A204.1 (cell line): ENCODE measurements around the gene LDLRAD4.

ENCODE experiments used
- FAIRE-seq: peaks from 2 replicates; lab custom pipeline; 2012; peaks lifted over from hg19 to GRCh38; lab: Jason Lieb, UNC

The LDLRAD4 gene

GRCh38 chr18:13309031-13309747, 90.6 kb downstream of the LDLRAD4 start:
- no peak for FAIRE-seq

- no peak for FAIRE-seq
Observed at GRCh38 chr18:13309748-13310670, 91.4 kb downstream of the LDLRAD4 start.

DNA sequence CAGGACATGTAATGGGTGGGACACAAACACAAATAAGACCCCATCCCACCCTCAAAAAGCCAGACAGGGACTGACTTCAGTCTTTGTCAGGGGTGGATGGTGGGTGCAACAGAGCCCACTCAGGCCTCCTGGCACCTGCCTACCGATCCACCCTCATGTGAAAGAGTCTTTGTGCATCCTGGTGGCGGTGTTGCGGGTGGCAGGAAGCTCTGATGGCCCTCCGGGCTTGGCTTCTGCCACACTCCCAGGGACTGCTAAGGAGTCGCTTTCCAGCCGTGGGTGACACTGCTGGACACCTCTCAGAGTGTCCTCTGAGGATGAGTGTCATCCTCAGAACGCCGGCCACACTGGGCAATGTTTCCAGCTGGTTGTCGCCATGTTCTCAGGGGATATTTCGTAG, 92.6 kb downstream of the LDLRAD4 start:
- FAIRE-seq = no peak

- no peak for FAIRE-seq
Observed at GRCh38 chr18:13312515-13312914, 94.0 kb downstream of the LDLRAD4 start.

DNA sequence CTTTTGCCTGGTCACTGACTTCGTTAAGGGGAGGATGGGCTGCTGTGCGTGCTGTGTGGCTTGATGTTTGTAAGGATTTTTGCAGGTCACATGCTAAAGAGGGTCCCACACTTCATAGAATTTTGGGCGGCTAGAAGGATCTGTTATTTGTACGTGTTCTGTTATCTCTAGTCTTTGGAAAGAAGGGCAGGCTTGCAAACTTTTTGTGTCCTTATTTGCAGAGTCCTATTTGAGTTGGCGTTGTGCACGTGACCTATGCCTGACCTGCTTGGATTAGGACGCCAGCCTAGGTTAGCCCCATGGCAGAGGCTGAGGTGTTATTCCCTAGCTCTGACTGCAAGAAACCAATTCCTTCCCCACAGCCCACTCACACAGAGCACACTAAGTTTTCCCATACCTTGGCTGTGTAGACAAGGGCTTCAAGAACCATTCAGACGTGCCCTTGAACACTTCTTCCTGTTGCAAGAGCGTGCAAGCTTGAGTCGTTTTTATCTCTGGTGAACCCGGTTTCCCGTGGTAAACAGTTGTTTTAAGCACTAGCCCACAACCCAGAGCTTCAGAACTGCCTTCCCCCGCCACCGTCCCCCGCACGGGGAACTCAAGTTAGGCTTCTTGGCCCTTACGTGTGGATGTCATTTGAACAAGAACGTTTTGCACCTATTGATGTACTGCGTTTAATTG, 94.6 kb downstream of the LDLRAD4 start:
- FAIRE-seq = no peak

- no peak for FAIRE-seq
Observed at GRCh38 chr18:13315000-13315399, 96.4 kb downstream of the LDLRAD4 start.

GRCh38 chr18:13316063-13316462, 97.5 kb downstream of the LDLRAD4 start:
- no peak for FAIRE-seq

- FAIRE-seq = no peak
Observed at GRCh38 chr18:13317801-13318200, 99.2 kb downstream of the LDLRAD4 start.

- FAIRE-seq = no peak
Observed at GRCh38 chr18:13318731-13319501, 100.4 kb downstream of the LDLRAD4 start.

- FAIRE-seq = no peak
Observed at GRCh38 chr18:13319629-13320028, 101.1 kb downstream of the LDLRAD4 start.

- no peak for FAIRE-seq
Observed at GRCh38 chr18:13320096-13320495, 101.5 kb downstream of the LDLRAD4 start.

- no peak for FAIRE-seq
Observed at GRCh38 chr18:13320891-13321425, 102.4 kb downstream of the LDLRAD4 start.

GRCh38 chr18:13321923-13322322, 103.4 kb downstream of the LDLRAD4 start:
- no peak for FAIRE-seq

DNA sequence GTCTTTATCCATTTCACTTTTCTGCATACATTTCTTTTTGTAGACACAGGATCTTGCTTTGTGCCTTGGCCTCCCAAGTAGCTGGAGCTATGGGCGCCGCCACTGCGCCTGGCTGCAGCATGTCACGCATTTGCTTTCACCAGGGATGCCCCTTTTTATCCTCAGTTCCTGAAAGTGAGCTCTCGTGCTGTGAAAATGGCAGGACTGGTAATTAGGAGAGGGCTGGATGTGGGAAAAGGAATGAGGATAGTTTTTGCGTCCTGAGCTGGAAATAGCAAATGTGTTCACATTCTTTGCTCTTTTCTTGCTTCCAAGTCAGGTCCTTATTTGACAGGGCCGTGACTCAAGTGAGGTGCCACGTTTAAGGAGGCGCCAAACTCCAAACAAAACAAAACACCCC, 104.6 kb downstream of the LDLRAD4 start:
- no peak for FAIRE-seq

GRCh38 chr18:13324880-13325279, 106.3 kb downstream of the LDLRAD4 start:
- FAIRE-seq = no peak

GRCh38 chr18:13328213-13328612, 109.7 kb downstream of the LDLRAD4 start:
- FAIRE-seq = no peak

- FAIRE-seq = no peak
Observed at GRCh38 chr18:13330996-13331395, 112.4 kb downstream of the LDLRAD4 start.

GRCh38 chr18:13331846-13332245, 113.3 kb downstream of the LDLRAD4 start:
- FAIRE-seq = no peak

GRCh38 chr18:13332874-13333273, 114.3 kb downstream of the LDLRAD4 start:
- FAIRE-seq = no peak

DNA sequence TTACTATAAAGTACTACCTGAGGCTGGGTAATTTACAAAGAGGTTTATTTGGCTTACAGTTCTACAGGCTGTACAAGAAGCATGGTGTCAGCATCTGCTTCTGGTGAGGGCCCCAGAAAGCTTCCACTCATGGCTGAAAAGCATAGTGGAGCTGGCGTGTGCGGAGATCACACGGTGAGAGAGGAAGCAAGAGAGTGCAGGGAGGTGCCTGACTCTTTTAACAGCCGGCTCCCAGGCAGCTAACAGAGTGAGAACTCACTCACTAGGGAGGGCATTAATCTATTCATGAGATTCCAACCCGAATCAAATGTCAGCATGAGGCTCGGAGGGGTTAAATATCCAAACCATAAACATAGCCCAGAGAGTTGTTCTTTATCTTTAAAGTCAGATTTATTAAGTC, 117.3 kb downstream of the LDLRAD4 start:
- no peak for FAIRE-seq

GRCh38 chr18:13336841-13337240, 118.3 kb downstream of the LDLRAD4 start:
- no peak for FAIRE-seq

DNA sequence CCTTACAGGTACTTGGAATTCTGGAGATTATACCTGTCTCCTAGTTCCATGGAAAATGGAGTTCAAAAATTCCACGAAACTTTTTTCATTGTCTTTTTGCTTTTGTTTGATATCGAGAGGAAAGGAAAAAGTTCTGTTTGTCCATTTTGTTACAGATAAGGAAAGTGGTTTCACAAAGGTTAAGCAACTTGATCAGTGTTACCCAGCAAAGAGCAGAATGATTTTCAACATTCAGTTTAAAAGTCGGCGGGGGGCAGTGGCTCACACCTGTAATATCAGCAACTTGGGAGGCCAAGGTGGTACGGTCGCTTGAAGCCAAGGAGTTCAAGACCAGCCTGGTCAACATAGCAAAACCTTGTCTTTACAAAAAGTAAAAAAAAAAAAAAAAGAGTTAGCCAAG, 118.8 kb downstream of the LDLRAD4 start:
- no peak for FAIRE-seq
